ENCODE measurements around the gene CCNY.

CCNY gene

DNA sequence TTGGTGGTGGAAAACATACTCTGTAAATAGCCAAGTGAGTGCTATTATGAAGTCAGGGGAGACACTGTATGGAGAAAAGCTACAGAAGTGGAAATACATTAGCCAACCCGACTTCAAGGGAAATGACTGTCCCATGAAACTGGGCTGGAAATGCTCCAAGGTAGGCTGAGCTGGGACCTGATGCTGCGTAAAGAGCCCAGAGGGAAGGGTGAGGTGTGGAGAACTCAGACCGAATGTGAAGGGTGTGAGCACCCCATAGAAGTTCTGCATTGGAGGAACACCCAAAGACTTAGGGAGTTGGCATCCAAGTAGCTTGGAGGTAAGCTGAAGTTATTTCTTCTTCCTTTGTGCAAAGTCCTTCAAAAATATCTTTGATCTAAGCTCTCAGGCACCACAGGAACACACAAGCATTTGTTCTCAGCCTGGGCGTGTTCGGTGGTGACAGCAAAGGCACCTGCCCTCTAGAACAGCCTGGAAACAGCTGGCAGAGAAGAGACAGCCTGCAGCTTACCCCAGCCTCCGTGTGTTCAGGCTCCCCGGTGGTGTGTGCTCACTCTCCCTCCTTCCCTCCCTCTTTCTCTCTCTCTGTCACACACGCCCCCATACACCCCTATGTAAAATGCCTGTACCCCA is 249.7 kb downstream of the CCNY start:
- no peak for DNase-seq (ENCODE audit: low read depth)

DNA sequence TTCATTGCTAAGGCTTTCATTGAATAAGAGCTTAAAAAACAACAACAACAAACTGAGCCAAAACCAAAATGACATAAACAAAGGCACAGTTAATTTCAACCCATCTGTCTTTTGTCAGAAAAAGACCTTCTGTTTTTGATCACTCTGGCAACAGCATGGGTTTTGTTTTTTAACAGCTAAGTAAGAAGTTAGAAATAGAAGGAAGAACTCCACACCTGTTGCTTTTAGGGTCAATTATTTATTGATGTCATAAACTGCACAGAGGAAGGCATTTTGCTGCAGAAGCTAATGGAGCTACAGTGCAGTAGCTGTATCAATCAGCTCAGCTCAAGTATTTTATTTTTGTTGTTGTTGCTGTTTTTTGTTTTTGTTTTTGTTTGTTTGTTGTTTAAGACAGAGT is 252.5 kb downstream of the CCNY start:
- DNase-seq (ENCODE audit: low read depth) = no peak

DNA sequence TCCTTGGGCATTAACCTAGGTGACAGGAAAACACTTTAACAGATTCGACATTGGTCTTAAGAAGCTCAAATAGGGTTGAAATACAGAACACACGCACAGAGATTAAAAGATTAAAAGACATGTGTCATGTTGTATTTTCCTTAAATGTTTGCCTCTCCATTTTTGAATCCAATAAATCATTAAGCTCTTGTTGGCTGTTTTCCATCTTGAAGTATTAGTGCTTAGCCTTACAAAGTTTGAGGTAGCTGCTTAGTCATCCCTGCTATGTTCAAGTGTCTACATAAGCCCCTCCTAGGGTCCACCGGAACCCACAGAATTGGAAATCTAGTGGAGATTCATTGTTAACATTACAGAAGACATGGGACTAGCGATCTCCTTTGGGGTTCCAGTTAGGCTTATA is 256.1 kb downstream of the CCNY start:
- DNase-seq (ENCODE audit: low read depth) = no peak

DNA sequence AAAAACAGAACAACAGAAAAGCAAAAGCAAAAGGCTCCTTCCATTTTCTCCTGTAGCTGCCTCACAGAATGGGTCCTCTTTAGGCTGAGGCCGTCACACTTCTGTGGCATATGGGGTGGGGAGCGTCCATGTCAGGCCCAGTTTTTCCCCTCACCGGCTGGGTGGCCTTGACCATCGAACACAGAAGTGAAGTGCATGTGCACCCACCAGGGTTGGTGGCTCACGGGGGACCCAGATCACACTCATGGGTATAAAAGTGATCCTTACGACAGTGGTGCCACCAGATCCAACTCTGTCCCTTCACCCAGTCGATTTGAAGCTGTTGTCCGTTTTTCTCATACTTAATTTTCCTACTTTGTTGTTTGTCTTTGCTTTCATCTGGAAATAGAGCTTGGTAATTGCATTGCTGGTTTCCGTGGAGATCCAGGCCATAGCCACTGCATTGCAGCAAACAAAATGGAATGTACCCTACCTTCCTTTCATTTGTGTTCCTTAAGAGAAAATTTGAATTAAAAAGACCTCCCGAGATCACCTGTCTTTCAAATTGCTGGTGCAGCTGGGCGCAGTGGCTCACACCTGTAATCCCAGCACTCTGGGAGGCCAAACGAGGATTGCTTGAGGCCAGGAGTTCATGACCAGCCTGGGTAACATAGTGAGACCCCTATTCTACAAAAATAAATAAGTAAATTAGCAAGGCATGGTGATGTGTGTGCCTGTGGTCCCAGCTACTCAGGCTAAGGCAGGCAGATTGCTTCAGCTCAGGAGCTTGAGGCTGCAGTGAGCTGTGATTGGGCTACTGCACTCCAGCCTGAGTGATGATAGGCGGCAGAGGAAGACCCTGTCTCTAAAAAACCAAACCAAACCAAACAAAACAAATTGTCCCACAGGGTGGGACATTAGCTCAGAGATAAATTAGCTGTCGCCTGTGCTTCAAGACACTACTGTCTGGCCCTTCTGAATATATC is 258.1 kb downstream of the CCNY start:
- no peak for DNase-seq (ENCODE audit: low read depth)

DNA sequence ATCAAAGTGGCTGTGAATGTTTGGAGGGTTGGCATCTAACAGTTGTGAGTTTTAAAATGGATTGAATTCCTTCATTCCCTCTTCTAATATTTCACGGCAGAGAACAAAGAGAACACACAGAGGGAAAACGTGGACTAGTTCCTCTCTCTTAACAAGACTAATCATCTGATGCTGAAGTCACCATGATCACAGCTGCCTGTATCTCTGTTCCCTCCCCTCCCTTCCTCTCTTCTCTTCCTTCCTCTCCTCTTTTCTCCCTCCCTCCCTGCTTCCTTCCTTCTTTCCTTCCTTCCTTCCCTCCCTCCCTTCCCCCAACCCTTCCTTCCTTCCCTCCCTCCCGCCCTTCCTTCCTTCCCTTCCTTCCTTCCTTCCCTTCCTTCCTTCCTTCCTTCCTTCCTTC is 258.8 kb downstream of the CCNY start:
- DNase-seq (ENCODE audit: low read depth) = no peak

DNA sequence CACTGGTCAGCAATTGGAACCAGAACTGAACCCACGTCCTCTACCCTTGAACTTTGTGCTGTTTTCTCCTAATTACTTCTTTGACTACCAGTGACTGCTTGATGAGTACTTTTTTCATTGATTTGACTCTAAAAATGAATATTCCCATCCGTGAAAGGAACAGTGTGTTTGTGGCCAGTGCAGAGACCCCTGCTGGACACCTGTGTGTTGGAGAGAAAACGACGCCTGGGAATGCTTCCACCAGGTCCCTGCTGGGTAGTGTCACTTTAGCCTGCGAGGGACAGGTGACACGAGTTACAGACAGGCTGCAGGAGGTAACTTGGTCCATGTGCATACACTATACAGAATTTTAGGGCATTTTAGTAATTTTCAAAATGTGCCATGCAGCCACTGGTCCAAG is 262.1 kb downstream of the CCNY start:
- no peak for DNase-seq (ENCODE audit: low read depth)

DNA sequence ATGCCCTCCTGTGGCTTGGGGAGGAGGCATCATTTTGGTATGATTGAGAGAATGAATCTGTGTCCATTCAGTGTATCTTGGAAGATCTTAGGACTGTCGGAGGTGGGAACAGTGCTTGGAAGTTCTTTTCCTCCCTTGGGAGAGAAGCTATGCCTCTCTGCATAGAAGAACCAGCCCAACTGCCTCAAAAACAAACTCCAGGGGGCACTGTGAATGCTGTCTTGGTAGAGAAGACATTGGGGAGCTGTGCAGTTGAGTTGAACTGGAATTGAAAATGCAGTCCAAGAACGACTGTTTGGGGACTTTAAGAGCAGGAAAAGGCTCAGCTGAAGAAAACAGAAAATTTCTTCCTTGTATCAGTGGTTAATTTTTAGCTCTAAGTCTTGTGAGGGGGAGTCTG is 263.9 kb downstream of the CCNY start:
- no peak for DNase-seq (ENCODE audit: low read depth)

DNA sequence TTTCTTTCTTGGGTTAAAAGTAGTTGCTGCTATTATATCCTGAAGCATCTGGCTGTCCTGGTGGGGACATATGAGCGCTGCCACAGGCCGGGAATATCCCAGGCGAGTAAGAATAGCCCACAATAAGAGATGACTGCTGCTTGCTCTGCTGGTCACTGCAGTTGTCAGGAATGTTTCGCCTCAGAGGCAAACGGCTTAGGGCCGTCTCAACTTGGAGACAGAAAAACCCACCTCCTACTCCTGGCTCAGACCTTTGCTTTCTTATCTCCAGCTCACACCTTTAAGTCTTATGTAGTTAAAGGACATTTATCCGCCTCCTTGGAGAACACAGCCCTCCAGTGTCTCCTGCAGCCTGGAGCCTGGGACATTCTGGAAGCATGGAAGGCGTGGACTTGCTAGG is 268.9 kb downstream of the CCNY start, which contains the start of gene GJD4:
GJD4 (plus strand) TSS at position 151 of the 400 bp plus-strand sequence; CDS start at position 378, 227 bp downstream.
- no peak for DNase-seq (ENCODE audit: low read depth)

DNA sequence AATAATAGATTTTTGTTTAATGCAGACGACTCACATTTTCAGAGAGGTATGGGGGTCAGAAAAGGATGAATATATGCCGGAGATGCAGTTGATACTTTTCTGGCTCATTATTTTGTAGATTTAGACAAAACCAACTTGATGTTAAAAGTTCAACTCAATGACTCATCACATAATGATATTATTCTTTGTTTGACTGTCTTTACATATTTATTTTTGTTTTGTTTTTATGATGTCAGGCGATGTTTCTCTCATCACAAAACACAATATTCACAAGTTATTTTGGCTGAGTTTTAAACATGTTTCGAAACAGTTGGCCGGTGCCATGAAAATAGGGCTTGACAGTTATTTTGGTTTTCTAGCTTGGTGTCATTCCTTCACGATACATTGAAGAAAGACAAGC is 270.1 kb downstream of the CCNY start:
- DNase-seq (ENCODE audit: low read depth) = no peak

DNA sequence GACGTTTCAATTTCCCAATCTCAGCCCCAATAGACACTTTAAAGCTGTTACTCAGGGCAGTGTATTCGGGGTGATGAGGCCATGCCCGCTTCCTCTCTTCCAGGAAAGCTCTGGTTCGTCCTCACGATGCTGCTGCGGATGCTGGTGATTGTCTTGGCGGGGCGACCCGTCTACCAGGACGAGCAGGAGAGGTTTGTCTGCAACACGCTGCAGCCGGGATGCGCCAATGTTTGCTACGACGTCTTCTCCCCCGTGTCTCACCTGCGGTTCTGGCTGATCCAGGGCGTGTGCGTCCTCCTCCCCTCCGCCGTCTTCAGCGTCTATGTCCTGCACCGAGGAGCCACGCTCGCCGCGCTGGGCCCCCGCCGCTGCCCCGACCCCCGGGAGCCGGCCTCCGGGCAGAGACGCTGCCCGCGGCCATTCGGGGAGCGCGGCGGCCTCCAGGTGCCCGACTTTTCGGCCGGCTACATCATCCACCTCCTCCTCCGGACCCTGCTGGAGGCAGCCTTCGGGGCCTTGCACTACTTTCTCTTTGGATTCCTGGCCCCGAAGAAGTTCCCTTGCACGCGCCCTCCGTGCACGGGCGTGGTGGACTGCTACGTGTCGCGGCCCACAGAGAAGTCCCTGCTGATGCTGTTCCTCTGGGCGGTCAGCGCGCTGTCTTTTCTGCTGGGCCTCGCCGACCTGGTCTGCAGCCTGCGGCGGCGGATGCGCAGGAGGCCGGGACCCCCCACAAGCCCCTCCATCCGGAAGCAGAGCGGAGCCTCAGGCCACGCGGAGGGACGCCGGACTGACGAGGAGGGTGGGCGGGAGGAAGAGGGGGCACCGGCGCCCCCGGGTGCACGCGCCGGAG is 271.4 kb downstream of the CCNY start:
- DNase-seq (ENCODE audit: low read depth) = no peak

DNA sequence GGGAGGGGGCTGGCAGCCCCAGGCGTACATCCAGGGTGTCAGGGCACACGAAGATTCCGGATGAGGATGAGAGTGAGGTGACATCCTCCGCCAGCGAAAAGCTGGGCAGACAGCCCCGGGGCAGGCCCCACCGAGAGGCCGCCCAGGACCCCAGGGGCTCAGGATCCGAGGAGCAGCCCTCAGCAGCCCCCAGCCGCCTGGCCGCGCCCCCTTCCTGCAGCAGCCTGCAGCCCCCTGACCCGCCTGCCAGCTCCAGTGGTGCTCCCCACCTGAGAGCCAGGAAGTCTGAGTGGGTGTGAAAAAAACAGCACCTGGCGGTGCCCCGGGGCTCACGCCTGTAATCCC is 272.0 kb downstream of the CCNY start:
- DNase-seq (ENCODE audit: low read depth) = no peak

DNA sequence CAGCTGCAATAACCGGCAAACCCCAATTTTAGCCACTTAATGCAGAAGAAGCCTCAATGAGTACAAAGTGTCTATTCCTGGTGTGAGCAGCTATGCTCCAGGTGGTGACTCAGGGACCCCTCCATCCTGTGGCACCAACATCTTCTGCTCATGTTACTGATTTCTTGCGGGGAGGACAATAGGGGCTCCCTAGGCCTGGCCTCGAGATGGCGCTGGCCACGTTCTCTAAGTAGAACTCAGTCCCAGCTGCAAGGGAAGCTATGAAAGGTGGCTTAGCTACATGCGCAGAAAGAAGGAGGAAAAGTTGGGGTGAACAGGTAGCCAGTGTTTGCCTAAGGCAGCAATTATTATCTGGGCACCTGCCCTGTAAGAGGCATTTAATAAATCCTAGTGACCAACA is 275.4 kb downstream of the CCNY start:
- DNase-seq (ENCODE audit: low read depth) = no peak

DNA sequence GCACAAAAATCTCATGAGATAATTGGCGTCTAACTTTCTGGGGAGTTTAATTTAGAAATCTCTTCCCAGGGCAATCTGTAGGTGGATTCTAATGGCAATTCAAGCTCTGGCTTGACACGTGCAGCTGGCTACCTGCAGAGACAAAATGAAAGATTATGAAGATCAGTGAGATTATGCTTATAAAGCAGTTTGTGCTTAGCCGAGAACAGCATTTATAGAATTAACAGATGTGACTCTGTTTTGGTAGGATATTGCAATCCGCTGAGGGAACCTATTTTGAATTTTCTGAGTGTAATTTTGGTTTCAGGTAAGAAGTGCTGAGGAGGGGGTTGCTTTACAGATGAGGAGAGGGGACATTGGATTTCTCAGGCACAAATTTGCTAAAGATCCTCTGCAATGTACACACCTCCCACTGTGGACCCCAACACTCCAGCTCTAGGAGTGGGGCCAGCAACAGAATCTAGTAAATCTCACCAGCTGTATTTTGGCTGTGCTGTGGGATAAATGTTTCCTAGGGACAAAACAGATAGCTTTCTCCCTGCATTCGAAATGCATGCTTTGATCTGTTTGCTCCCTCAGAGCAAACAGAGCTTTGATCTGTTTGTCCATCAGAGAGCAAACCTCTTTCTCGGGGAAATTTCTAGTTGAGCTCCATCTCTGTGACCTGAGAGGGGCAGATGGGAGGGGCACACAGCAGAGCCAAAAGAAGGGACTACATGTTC is 276.2 kb downstream of the CCNY start:
- no peak for DNase-seq (ENCODE audit: low read depth)

DNA sequence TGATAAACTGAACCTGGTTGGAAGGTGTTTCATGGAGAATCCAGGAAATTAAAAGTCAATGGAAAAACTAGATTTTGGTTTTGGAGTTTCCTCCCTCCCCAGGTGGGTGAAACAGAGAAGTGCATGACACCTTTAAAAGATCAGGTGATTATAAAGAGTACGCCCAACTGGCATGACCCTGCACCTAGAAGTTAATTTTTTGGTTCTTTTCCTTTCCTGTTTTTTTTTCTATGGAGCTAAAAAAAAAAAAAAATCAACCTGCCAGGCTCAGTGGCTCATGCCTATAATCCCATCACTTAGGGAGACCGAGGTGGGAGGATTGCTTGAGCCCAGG is 276.8 kb downstream of the CCNY start:
- DNase-seq (ENCODE audit: low read depth) = no peak

DNA sequence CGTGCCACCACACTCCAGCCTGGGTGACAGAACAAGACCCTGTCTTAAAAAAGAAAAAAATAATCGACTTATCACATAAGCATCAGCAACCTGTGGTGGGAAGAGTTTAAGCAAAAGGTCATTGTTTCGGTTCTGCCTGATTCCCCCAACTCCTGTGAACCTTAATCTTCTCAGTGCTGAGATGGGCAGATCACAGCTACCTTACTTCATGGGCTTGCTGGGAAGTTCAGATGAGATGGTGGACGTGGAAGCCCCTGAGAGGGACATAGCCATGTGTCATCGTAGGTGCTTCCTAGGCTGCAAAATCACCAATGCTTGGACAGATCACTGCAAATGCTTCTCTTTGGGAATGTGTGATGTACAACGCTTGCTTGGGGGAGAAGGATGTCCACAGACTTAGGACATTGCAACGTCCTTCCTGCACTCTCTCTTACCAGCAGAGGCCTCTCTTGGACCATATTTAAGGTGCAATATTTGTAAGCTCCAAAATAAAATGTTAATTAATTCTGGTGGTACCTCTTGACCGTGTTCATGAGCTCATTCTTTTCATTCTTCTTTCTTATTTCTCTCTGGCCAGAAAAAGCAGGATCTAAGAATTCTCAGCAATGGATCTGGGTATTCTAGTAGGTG is 277.4 kb downstream of the CCNY start:
- no peak for DNase-seq (ENCODE audit: low read depth)

DNA sequence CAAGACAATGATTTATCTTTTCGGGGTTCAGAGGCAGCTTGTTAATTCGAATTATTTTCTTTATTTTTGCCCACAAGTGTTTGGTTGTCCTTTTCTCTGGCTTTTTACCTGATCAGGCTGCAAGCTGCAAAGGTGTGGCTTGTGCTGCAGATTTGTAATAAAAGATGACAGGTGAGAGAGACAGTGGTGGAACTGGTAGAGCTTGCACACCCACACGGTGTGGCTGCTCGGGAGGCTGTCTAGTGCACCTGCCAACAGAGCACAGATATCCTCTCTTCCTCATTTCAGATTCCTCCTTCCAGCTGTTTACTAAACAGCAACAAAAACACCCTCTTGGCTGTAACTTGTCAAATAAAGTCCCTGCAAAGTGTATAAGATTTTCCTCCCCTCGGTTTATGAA is 278.0 kb downstream of the CCNY start:
- DNase-seq (ENCODE audit: low read depth) = no peak

All from HS-27A (cell line).